K562 (cell line): ENCODE measurements around the gene MTIF3. TPM values are rescaled to one million over a fixed set of nuclear protein-coding genes. Genes with fewer than 3 reads are reported as not detected.

ENCODE experiments used
- CAMTA2 ChIP-seq: fragments of 250-450 bp; sonication (Bioruptor Pico); conservative IDR thresholded peaks from 2 replicates; pipeline ENCODE4 v1.5.1; 2022
- ELK3 ChIP-seq: fragments of 450-650 bp; formaldehyde crosslinking; IDR thresholded peaks from 2 replicates; pipeline ENCODE4 v1.4.0; 2020; ENCODE audit warnings: mild to moderate bottlenecking
- HDAC6 ChIP-seq: IDR thresholded peaks from 2 replicates; pipeline ENCODE4 v1.6.1; 2012; ENCODE audit warnings: low read depth, mild to moderate bottlenecking, control low read depth, inconsistent platforms, low read length, moderate library complexity
- HLTF ChIP-seq: fragments of 450-650 bp; IDR thresholded peaks from 2 replicates; pipeline ENCODE4 v1.6.1; 2016
- MCM2 ChIP-seq: fragments of 450-650 bp; IDR thresholded peaks from 2 replicates; pipeline ENCODE4 v1.6.1; 2017; ENCODE audit warnings: low read depth, mild to moderate bottlenecking
- MEF2A ChIP-seq: IDR thresholded peaks from 2 replicates; pipeline ENCODE4 v1.6.1; 2011; ENCODE audit warnings: low read depth, mild to moderate bottlenecking, low read length, moderate library complexity; ENCODE audit not compliant: control insufficient read depth
- MTA2 ChIP-seq: fragments of 450-650 bp; IDR thresholded peaks from 2 replicates; pipeline ENCODE4 v1.6.1; 2016; ENCODE audit warnings: low read depth
- POLR2A ChIP-seq: fragments of 450-650 bp; conservative IDR thresholded peaks from 2 replicates; pipeline ENCODE4 v1.6.1; 2016
- POLR3G ChIP-seq: IDR thresholded peaks from 2 replicates; pipeline ENCODE4 v1.6.1; 2011; ENCODE audit not compliant: insufficient read length, insufficient replicate concordance; ENCODE audit errors: extremely low read depth
- SIN3B ChIP-seq: fragments of 450-650 bp; IDR thresholded peaks from 2 replicates; pipeline ENCODE4 v1.6.1; 2017; ENCODE audit warnings: low read depth, mild to moderate bottlenecking, moderate library complexity
- TCF15 ChIP-seq: fragments of 250-450 bp; sonication (Bioruptor Pico); IDR thresholded peaks from 2 replicates; pipeline ENCODE4 v1.8.0; 2022; ENCODE audit warnings: moderate library complexity, mild to moderate bottlenecking, inconsistent platforms
- ZNF12 ChIP-seq: sonication (generic); formaldehyde crosslinking; IDR thresholded peaks from 2 replicates; pipeline ENCODE4 v1.4.0; 2020; ENCODE audit warnings: mild to moderate bottlenecking, missing genetic modification reagents
- ZNF23 ChIP-seq: fragments of 250-450 bp; sonication (Bioruptor Pico); IDR thresholded peaks from 2 replicates; pipeline ENCODE4 v1.4.0; 2020; ENCODE audit warnings: mild to moderate bottlenecking
- ZNF740 ChIP-seq, 3 experiments: fragments of 200-800 bp in 1 of 3; sonication (Bioruptor generic) in 1 of 3; sonication (generic) in 1 of 3; formaldehyde crosslinking in 1 of 3; IDR thresholded peaks; 2 replicates each; pipeline versions ENCODE4 v1.6.1 to v1.8.0; 2016 to 2022; ENCODE audit warnings: mild to moderate bottlenecking in 2 of 3, missing compliant biosample characterization in 2 of 3, missing genetic modification characterization in 2 of 3, missing genetic modification reagents in 1 of 3
- polyA plus RNA-seq, 8 experiments: library from polyadenylated mRNA; depleted of rRNA in 4 of 8; stranded (reverse) in 5 of 8; unstranded in 3 of 8; fragments of >200 nt; fragmentation: Nextera tagmentation in 2 of 8; fragmentation: Illumina TruSeq in 1 of 8; extraction: Ambion mirVana in 2 of 8; extraction: Trizol in 1 of 8; gene quantifications; 2 replicates each; pipeline versions ENCODE4 v1.2.1 to v1.2.3, GENCODE V29; 2011 to 2014; ENCODE audit warnings: inconsistent platforms in 1 of 8, missing spikeins in 1 of 8
- total RNA-seq, 7 experiments: library from RNA; depleted of rRNA in 6 of 7; stranded (reverse); fragments of >200 nt in 6 of 7; fragmentation: Illumina TruSeq in 2 of 7; extraction: Trizol in 2 of 7; gene quantifications; 2 replicates each; pipeline versions ENCODE4 v1.2.1 to v1.2.3, GENCODE V29; 2011 to 2021; ENCODE audit warnings: low replicate concordance in 1 of 7
- TF ChIP-seq, protein P1 (sequence below): fragments of 250-450 bp; sonication (Bioruptor Pico); IDR thresholded peaks from 2 replicates; pipeline ENCODE4 v1.8.0; 2021; ENCODE audit warnings: moderate library complexity, mild to moderate bottlenecking, inconsistent platforms
- TF ChIP-seq, protein P2 (sequence below): fragments of 450-650 bp; IDR thresholded peaks from 2 replicates; pipeline ENCODE4 v1.6.1; 2014; ENCODE audit warnings: low read depth, mild to moderate bottlenecking, moderate library complexity, borderline replicate concordance
- TF ChIP-seq, protein P3 (sequence below), 2 experiments: IDR thresholded peaks in 1 of 2; conservative IDR thresholded peaks in 1 of 2; 2 replicates each; pipeline ENCODE4 v1.6.1; 2016; ENCODE audit warnings: low read depth in 2 of 2, mild to moderate bottlenecking in 1 of 2, missing compliant biosample characterization in 1 of 2, missing genetic modification characterization in 1 of 2, moderate library complexity in 1 of 2
- TF ChIP-seq, protein P4 (sequence below), 3 experiments: IDR thresholded peaks in 2 of 3; conservative IDR thresholded peaks in 1 of 3; 2 replicates each; pipeline ENCODE4 v1.5.1; 2011 to 2012; ENCODE audit warnings: low read length in 3 of 3, mild to moderate bottlenecking in 3 of 3, control low read depth in 2 of 3, improper control_type of control experiment in 1 of 3, inconsistent platforms in 1 of 3, low read depth in 1 of 3, mixed read lengths in 1 of 3, moderate library complexity in 1 of 3; ENCODE audit not compliant: insufficient read depth in 2 of 3

The MTIF3 gene
- total and polyA plus RNA-seq, 9 of the 15 experiments (the other 6 are each of a cell fraction or from before 2014, with no cell fraction given) = 23.5 to 73.6 (median 45.2) TPM

DNA sequence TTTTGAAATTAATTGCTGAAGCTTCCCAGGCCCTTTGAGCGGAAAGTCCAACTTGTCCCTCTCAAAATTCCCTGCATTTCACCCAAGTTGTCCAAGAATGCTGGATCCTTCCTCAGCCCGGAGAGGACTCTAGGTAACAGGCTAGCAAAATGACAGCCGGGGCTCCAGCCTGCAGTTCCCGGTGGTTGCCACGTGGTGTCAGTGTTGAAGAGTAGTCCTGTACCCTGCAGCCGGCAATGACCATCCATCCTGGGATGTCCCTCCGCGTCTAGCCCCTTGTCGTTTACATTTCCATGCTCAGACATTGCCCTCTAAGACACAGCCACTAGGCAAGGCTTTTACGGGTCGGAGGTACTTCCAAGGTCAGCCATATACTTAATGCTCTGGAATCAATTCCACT lies 31.4 kb upstream of the MTIF3 start (continued):
- TF ChIP-seq ZNF23 (CRISPR knock-in tag) (no peak), POLR2A (no peak), HLTF (no peak), ZNF12 (CRISPR knock-in tag) (no peak), TCF15 (CRISPR knock-in tag) (no peak), MCM2 (no peak), CAMTA2 (CRISPR knock-in tag) (no peak), SIN3B (no peak), MEF2A (no peak), ELK3 (CRISPR knock-in tag) (no peak), ZNF740 (CRISPR knock-in tag; IDR thresholded peaks at IDR 0.05) (no peak), ZNF740 (tag; IDR thresholded peaks at IDR 0.05) (no peak), POLR3G (no peak), HDAC6 (no peak), MTA2 (no peak)
- TF ChIP-seq, protein P1, sequence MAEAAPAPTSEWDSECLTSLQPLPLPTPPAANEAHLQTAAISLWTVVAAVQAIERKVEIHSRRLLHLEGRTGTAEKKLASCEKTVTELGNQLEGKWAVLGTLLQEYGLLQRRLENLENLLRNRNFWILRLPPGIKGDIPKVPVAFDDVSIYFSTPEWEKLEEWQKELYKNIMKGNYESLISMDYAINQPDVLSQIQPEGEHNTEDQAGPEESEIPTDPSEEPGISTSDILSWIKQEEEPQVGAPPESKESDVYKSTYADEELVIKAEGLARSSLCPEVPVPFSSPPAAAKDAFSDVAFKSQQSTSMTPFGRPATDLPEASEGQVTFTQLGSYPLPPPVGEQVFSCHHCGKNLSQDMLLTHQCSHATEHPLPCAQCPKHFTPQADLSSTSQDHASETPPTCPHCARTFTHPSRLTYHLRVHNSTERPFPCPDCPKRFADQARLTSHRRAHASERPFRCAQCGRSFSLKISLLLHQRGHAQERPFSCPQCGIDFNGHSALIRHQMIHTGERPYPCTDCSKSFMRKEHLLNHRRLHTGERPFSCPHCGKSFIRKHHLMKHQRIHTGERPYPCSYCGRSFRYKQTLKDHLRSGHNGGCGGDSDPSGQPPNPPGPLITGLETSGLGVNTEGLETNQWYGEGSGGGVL (CRISPR knock-in tag) = no peak
- TF ChIP-seq, protein P2, sequence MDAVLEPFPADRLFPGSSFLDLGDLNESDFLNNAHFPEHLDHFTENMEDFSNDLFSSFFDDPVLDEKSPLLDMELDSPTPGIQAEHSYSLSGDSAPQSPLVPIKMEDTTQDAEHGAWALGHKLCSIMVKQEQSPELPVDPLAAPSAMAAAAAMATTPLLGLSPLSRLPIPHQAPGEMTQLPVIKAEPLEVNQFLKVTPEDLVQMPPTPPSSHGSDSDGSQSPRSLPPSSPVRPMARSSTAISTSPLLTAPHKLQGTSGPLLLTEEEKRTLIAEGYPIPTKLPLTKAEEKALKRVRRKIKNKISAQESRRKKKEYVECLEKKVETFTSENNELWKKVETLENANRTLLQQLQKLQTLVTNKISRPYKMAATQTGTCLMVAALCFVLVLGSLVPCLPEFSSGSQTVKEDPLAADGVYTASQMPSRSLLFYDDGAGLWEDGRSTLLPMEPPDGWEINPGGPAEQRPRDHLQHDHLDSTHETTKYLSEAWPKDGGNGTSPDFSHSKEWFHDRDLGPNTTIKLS = no peak
- TF ChIP-seq, protein P3, sequence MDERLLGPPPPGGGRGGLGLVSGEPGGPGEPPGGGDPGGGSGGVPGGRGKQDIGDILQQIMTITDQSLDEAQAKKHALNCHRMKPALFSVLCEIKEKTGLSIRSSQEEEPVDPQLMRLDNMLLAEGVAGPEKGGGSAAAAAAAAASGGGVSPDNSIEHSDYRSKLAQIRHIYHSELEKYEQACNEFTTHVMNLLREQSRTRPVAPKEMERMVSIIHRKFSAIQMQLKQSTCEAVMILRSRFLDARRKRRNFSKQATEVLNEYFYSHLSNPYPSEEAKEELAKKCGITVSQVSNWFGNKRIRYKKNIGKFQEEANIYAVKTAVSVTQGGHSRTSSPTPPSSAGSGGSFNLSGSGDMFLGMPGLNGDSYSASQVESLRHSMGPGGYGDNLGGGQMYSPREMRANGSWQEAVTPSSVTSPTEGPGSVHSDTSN (CRISPR knock-in tag; IDR thresholded peaks at IDR 0.05; ENCODE audit: low read depth) = no peak
- TF ChIP-seq, protein P3 (tag; conservative IDR thresholded peaks at IDR 0.05; ENCODE audit: low read depth) = no peak
- TF ChIP-seq, protein P4, sequence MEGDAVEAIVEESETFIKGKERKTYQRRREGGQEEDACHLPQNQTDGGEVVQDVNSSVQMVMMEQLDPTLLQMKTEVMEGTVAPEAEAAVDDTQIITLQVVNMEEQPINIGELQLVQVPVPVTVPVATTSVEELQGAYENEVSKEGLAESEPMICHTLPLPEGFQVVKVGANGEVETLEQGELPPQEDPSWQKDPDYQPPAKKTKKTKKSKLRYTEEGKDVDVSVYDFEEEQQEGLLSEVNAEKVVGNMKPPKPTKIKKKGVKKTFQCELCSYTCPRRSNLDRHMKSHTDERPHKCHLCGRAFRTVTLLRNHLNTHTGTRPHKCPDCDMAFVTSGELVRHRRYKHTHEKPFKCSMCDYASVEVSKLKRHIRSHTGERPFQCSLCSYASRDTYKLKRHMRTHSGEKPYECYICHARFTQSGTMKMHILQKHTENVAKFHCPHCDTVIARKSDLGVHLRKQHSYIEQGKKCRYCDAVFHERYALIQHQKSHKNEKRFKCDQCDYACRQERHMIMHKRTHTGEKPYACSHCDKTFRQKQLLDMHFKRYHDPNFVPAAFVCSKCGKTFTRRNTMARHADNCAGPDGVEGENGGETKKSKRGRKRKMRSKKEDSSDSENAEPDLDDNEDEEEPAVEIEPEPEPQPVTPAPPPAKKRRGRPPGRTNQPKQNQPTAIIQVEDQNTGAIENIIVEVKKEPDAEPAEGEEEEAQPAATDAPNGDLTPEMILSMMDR (IDR thresholded peaks at IDR 0.05 in 2 of 3, conservative IDR thresholded peaks at IDR 0.05 in 1 of 3; ENCODE audit: insufficient read depth in 2 of 3, low read depth in 1 of 3, low read length in 3 of 3) = peak; percentile 63 to 78 (median 66)
